ENCODE data around the gene TSSK6. TPM values are rescaled to one million over a fixed set of nuclear protein-coding genes. Genes with fewer than 3 reads are reported as not detected.

TSSK6 gene
- total RNA-seq, 4 donors from 2014 or later = 2.6 to 10.5 (median 6.8) TPM

DNA sequence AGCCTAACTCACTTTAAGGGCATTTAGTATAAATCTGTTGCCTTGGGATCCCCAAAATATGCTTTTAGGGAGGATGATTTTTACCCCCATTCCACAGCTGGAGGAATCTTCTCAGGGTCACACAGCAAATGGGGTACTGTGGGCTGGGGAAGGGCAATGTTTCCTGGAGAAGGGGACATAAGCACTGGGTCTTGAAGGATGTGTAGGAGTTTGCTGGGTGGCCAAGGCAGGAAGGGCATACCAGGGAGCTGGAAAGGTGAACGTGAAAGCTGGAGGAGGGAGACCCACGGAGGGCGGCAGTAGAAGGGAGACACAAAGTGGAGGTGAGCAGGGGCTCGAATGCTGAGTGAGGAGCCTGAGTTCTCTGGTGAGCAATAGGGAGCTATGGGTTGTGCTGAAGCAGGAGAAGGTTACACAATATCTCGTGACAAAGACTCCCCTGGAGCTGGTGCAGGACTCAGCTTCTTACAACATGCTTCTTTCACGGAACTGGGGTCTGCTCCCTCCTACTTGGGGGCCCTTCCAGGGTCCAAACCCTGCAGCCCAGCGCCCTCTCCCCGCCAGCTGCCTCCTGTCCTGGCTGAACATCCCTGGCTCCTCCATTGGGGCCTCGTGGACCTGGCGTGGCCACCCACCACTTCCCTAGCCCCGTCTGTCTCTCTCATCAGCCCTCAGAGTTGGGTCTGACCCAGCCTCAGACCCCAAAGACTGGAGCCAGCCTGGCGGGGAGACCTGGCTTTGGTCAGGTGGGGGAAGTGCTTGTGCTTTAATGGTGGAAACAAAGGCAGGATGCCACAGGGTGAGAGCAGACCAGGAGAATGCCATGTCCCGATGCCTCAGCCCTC lies 33.8 kb upstream of the TSSK6 start:
- no peaks in the 10 kb centered on the region for H3K9me3 ChIP-seq
- H3K4me1 ChIP-seq = no peaks in the 10 kb centered on the region
- H3K4me3 ChIP-seq = no peak overlapping the region
- in situ Hi-C loops (cut with MboI; ENCODE audit: low pct_ligation_motif_present in 1 of 4, low pct_unique_long_range_greater_than_20kb in 1 of 4, low sequenced_read_pairs in 3 of 4) (loop anchor here in 3 of 4 donors (25.0 kb wide), 3 partner anchors 88 to 738 kb away; partner anchors contain the start of genes GMIP (in 1 of the 3) and LPAR2 (in 1 of the 3)), intact Hi-C loops (cut with DNase I; ENCODE audit: low total_unique reads) (no loop called here)
- no peak overlapping the region for H3K27ac ChIP-seq
- WGBS, 2 donors (ENCODE audit: low coverage in 1 of 2) = 62 to 75% methylated on average over 4 to 12 of the region's 13 CpGs
- peaks cover 38% of the 10 kb centered on the region for H3K27me3 ChIP-seq
- no peak for DNase-seq
- no peaks in the 10 kb centered on the region for H3K36me3 ChIP-seq
- no peak for TF ChIP-seq CTCF (IDR thresholded peaks at IDR 0.05)
- TF ChIP-seq EP300 (IDR thresholded peaks at IDR 0.05; ENCODE audit: low read depth) = no peak
- no peak for TF ChIP-seq POLR2AphosphoS5 (IDR thresholded peaks at IDR 0.05)
- no peak for TF ChIP-seq POLR2A (IDR thresholded peaks at IDR 0.05)

- DNase-seq = no peak
- intact Hi-C loops (cut with DNase I; ENCODE audit: low total_unique reads) (no loop called here), in situ Hi-C loops (cut with MboI; ENCODE audit: low pct_ligation_motif_present in 1 of 4, low pct_unique_long_range_greater_than_20kb in 1 of 4, low sequenced_read_pairs in 3 of 4) (loop anchor here in 3 of 4 donors (25.0 kb wide), 3 partner anchors 89 to 739 kb away; partner anchors contain the start of genes GMIP (in 1 of the 3) and LPAR2 (in 1 of the 3))
- H3K27ac ChIP-seq = no peak overlapping the region
- WGBS, 2 donors (ENCODE audit: low coverage in 1 of 2) = 62% methylated on average over 13 of the region's 15 CpGs; no CpG with 5 or more reads in 1 of the 2 donors
- H3K27me3 ChIP-seq = peaks cover 48% of the 10 kb centered on the region
- no peak overlapping the region for H3K4me3 ChIP-seq
- H3K9me3 ChIP-seq = no peaks in the 10 kb centered on the region
- no peaks in the 10 kb centered on the region for H3K4me1 ChIP-seq
- TF ChIP-seq CTCF (IDR thresholded peaks at IDR 0.05) (no peak), EP300 (IDR thresholded peaks at IDR 0.05; ENCODE audit: low read depth) (no peak), POLR2A (IDR thresholded peaks at IDR 0.05) (no peak), POLR2AphosphoS5 (IDR thresholded peaks at IDR 0.05) (no peak)
- no peaks in the 10 kb centered on the region for H3K36me3 ChIP-seq
Measured at GRCh38 chr19:19547674-19548336, 32.5 kb upstream of the TSSK6 start.

DNA sequence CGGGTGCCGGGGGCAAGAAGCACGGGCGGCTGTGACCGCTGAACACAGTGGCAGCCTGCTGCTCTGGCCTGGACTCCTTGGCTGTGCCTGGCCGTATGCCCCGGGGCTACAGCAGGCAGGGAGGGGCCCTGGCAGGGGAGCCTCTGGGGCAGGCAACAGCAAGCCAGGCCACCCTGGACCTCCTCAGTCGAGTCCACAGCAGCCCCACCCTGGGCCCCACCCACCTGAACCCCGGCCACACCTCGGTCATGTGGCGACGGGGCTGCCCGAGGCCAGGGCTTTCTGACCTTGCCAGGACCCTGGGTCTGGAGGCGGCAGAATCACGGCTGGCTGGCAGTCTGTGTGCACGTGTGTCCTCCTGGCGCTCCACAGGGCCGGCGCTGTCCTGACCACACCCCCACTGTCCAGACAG lies 31.4 kb upstream of the TSSK6 start:
- in situ Hi-C loops (cut with MboI; ENCODE audit: low pct_ligation_motif_present in 1 of 4, low pct_unique_long_range_greater_than_20kb in 1 of 4, low sequenced_read_pairs in 3 of 4) (loop anchor here in 3 of 4 donors (25.0 kb wide), 3 partner anchors 91 to 741 kb away; partner anchors contain the start of genes GMIP (in 1 of the 3) and LPAR2 (in 1 of the 3)), intact Hi-C loops (cut with DNase I; ENCODE audit: low total_unique reads) (no loop called here)
- peaks cover 0 to under 1% (median 0%) of the 10 kb centered on the region in 4 donors for H3K4me1 ChIP-seq
- H3K9me3 ChIP-seq = no peaks in the 10 kb centered on the region
- no peak for DNase-seq
- 39% methylated on average over 16 of the region's 19 CpGs; no CpG with 5 or more reads in 1 of the 2 donors for WGBS, 2 donors (ENCODE audit: low coverage in 1 of 2)
- H3K27me3 ChIP-seq = peaks cover 57% of the 10 kb centered on the region
- no peak overlapping the region for H3K27ac ChIP-seq
- TF ChIP-seq CTCF (IDR thresholded peaks at IDR 0.05) = no peak
- no peak for TF ChIP-seq EP300 (IDR thresholded peaks at IDR 0.05; ENCODE audit: low read depth)
- TF ChIP-seq POLR2A (IDR thresholded peaks at IDR 0.05) = no peak
- no peak for TF ChIP-seq POLR2AphosphoS5 (IDR thresholded peaks at IDR 0.05)
- H3K4me3 ChIP-seq = no peak overlapping the region
- no peaks in the 10 kb centered on the region for H3K36me3 ChIP-seq

GRCh38 chr19:19545707-19546106 lies 30.4 kb upstream of the TSSK6 start:
- Histone ChIP-seq H3K27ac (no peak overlapping the region), H3K4me3 (no peak overlapping the region), H3K4me1 (peaks cover 3 to 11% (median 8%) of the 10 kb centered on the region in 4 donors), H3K36me3 (no peaks in the 10 kb centered on the region), H3K9me3 (no peaks in the 10 kb centered on the region), H3K27me3 (peaks cover 67% of the 10 kb centered on the region)
- WGBS, 2 donors (ENCODE audit: low coverage in 1 of 2) = 73 to 91% methylated on average over 3 to 22 of the region's 23 CpGs
- in situ Hi-C loops (cut with MboI; ENCODE audit: low pct_ligation_motif_present in 1 of 4, low pct_unique_long_range_greater_than_20kb in 1 of 4, low sequenced_read_pairs in 3 of 4) (loop anchor here in 3 of 4 donors (25.0 kb wide), 3 partner anchors 92 to 742 kb away; partner anchors contain the start of genes GMIP (in 1 of the 3) and LPAR2 (in 1 of the 3)), intact Hi-C loops (cut with DNase I; ENCODE audit: low total_unique reads) (no loop called here)
- DNase-seq = no peak
- TF ChIP-seq POLR2AphosphoS5 (IDR thresholded peaks at IDR 0.05) (no peak), CTCF (IDR thresholded peaks at IDR 0.05) (no peak), POLR2A (IDR thresholded peaks at IDR 0.05) (no peak)
